HL-60 (cell line): ENCODE data around the gene FAM83C.

ENCODE experiments used
- DNase-seq, 2 experiments: peaks; one replicate each; pipeline ENCODE4 v3.0.0-alpha.2; 2010 to 2020; ENCODE audit warnings: low read depth in 1 of 2, low spot score in 1 of 2
- H3K27ac ChIP-seq: fragments of 250-450 bp; sonication (Bioruptor Pico); replicated peaks from 2 replicates; pipeline ENCODE4 v1.5.1; 2020; ENCODE audit warnings: mild to moderate bottlenecking, moderate library complexity
- H3K27me3 ChIP-seq: fragments of 250-450 bp; sonication (Bioruptor Pico); 2 replicates; pipeline ENCODE4 v1.5.1; 2021; ENCODE audit warnings: mild to moderate bottlenecking, moderate library complexity; ENCODE audit not compliant: insufficient read depth, poor library complexity, severe bottlenecking
- H3K4me3 ChIP-seq: replicated peaks from 2 replicates; pipeline ENCODE4 v1.5.1; 2011; ENCODE audit warnings: mild to moderate bottlenecking, control low read depth, low read length; ENCODE audit not compliant: insufficient read depth
- GABPA ChIP-seq: IDR thresholded peaks from 2 replicates; pipeline ENCODE4 v1.6.1; 2012; ENCODE audit warnings: low read depth
- POLR2AphosphoS5 ChIP-seq: IDR thresholded peaks from 2 replicates; pipeline ENCODE4 v1.6.1; 2012; ENCODE audit warnings: low read depth
- SPI1 ChIP-seq: IDR thresholded peaks from 2 replicates; pipeline ENCODE4 v1.6.1; 2012; ENCODE audit warnings: low read depth, mild to moderate bottlenecking, borderline replicate concordance
- TF ChIP-seq, protein P1 (sequence below): IDR thresholded peaks from one replicate; pipeline ENCODE4 v1.5.1; 2011; ENCODE audit warnings: low read length, control low read depth, inconsistent platforms; ENCODE audit not compliant: insufficient read depth
- TF ChIP-seq, protein P2 (sequence below): IDR thresholded peaks from 2 replicates; pipeline ENCODE4 v1.6.1; 2012; ENCODE audit warnings: low read depth; ENCODE audit not compliant: insufficient replicate concordance

Gene FAM83C

DNA sequence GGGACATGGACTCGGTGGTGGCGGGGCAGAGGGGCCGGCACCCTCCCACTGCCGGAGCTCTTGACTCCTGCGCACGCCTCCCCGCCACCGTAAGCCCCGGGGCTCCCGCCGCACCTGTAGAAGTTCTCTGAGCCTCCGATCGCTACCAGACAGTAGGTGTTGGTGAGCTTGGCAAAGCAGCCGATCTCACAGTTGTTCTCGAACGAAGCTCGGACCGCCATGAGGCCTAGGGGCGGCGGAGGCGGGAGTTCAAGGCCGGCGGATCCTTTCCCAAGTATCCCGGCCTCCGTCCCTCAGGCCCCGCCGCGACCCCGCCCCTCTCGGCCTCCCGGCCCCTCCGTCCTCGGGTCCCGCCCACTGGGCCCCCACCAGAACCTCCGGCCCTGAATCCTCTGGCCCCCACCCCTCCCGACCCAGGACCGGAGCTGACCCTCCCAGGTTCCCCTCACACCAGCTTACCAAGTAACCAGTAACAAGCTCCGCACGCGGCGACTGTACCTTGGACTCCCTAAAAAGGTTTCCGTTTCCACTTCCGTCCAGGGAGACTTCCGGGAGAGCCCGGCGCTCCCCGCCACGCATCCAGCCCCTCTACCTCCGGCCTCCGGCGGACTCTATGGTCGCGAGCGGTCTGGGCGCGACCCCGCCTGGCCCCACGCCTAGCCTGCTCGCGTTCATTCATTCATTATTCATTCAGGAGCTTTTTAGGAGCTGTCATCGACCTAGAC lies 7.8 kb downstream of the FAM83C start, which contains the start of gene EIF6:
EIF6 (minus strand) TSS at position 506 of the 725 bp plus-strand sequence; CDS start at position 221, 285 bp downstream.
- peak; percentile 87 to 98 for DNase-seq
- H3K4me3 ChIP-seq = peak within 1 kb of the TSS; percentile 94
- no peaks in the 10 kb centered on the region for H3K27me3 ChIP-seq
- TF ChIP-seq GABPA (peak; percentile 92), SPI1 (peak; percentile 70), POLR2AphosphoS5 (peak; percentile 65)
- TF ChIP-seq, protein P1, sequence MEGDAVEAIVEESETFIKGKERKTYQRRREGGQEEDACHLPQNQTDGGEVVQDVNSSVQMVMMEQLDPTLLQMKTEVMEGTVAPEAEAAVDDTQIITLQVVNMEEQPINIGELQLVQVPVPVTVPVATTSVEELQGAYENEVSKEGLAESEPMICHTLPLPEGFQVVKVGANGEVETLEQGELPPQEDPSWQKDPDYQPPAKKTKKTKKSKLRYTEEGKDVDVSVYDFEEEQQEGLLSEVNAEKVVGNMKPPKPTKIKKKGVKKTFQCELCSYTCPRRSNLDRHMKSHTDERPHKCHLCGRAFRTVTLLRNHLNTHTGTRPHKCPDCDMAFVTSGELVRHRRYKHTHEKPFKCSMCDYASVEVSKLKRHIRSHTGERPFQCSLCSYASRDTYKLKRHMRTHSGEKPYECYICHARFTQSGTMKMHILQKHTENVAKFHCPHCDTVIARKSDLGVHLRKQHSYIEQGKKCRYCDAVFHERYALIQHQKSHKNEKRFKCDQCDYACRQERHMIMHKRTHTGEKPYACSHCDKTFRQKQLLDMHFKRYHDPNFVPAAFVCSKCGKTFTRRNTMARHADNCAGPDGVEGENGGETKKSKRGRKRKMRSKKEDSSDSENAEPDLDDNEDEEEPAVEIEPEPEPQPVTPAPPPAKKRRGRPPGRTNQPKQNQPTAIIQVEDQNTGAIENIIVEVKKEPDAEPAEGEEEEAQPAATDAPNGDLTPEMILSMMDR = no peak
- TF ChIP-seq, protein P2, sequence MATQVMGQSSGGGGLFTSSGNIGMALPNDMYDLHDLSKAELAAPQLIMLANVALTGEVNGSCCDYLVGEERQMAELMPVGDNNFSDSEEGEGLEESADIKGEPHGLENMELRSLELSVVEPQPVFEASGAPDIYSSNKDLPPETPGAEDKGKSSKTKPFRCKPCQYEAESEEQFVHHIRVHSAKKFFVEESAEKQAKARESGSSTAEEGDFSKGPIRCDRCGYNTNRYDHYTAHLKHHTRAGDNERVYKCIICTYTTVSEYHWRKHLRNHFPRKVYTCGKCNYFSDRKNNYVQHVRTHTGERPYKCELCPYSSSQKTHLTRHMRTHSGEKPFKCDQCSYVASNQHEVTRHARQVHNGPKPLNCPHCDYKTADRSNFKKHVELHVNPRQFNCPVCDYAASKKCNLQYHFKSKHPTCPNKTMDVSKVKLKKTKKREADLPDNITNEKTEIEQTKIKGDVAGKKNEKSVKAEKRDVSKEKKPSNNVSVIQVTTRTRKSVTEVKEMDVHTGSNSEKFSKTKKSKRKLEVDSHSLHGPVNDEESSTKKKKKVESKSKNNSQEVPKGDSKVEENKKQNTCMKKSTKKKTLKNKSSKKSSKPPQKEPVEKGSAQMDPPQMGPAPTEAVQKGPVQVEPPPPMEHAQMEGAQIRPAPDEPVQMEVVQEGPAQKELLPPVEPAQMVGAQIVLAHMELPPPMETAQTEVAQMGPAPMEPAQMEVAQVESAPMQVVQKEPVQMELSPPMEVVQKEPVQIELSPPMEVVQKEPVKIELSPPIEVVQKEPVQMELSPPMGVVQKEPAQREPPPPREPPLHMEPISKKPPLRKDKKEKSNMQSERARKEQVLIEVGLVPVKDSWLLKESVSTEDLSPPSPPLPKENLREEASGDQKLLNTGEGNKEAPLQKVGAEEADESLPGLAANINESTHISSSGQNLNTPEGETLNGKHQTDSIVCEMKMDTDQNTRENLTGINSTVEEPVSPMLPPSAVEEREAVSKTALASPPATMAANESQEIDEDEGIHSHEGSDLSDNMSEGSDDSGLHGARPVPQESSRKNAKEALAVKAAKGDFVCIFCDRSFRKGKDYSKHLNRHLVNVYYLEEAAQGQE = peak; percentile 35
- peak within 1 kb of the TSS; percentile 82 for H3K27ac ChIP-seq

DNA sequence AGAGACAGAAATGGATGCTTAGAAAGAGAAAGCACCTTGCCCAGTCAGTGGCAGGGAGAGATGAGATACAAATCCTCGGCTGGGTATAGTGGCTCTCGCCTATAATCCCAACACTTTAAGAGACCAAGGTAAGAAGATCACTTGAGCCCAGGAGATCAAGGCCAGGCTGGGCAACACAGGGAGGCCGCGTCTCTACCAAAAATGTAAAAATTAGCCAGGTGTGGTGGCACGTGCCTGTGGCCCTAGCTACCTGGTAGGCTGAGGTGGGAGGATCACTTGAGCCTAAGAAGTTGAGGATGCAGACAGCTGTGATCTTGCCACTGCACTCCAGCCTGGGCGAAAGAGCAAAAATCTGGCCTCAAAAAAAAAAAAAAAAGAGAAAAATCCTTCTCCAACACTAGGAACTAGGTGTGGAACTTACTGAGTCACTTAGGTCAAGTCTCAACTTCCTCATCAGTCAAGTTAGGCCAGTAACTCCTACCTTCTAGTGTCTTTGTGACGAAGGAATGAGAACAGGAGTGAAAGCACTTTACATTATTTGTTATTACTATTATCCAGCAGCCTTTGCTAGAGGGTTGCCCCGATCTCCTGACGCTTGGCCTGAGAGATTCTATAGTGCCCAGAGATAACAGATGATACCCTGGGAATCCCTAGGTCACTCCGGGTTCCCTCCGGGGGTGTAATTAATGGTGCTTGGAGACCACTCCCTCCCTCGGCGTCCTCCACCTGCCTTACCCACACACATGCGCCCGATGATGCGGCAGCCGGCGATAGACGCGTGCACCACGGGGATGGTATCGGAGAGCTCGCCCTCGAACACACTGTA lies 8.6 kb downstream of the FAM83C start:
- H3K27ac ChIP-seq = peak overlapping the region; percentile 82
- H3K4me3 ChIP-seq = peak overlapping the region; percentile 94
- peak; percentile 28 to 40 for DNase-seq
- no peaks in the 10 kb centered on the region for H3K27me3 ChIP-seq
- TF ChIP-seq, protein P1 = no peak
- TF ChIP-seq, protein P2 = no peak
- TF ChIP-seq POLR2AphosphoS5 = no peak
- no peak for TF ChIP-seq GABPA
- no peak for TF ChIP-seq SPI1

DNA sequence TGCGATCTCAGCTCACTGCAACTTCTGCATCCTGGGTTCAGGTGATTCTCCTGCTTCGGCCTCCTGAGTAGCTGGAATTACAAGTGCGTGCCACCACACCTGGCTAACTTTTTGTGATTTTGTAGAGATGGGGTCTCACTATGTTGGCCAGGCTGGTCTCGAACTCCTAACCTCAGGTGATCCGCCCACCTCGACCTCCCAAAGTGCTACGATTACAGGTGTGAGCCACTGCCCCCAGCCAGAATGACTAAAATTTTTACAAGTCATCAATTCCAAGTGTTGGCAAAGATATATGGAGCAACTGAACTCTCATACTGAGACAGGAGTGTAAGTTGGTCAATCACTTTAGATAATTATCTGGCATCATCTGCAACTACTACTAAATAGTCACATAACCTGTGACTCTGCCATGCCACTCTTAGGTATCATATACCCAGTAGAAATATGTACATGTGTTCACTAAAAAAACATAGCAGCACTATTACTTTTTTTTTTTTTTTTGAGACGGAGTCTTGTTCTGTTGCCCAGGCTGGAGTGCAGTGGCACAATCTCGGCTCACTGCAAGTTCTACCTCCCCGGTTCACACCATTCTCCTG lies 10.6 kb downstream of the FAM83C start:
- TF ChIP-seq SPI1 (no peak), GABPA (no peak), POLR2AphosphoS5 (no peak)
- TF ChIP-seq, protein P1 = no peak
- TF ChIP-seq, protein P2 = no peak
- DNase-seq = no peak

More for the DNA sequence above, 10.6 kb downstream of the FAM83C start:
- Histone ChIP-seq H3K27ac (no peak overlapping the region), H3K4me3 (no peak overlapping the region), H3K27me3 (no peaks in the 10 kb centered on the region)
